CD4-positive, CD25-positive, alpha-beta regulatory T cell (primary cell): Measurements from ENCODE around the gene PLXDC2. TPM values are rescaled to one million over a fixed set of nuclear protein-coding genes. Genes with fewer than 3 reads are reported as not detected.
A peak's percentile ranks its signal among the peaks of the same experiment; 100 is the strongest.
"Not testable (repeated sequence)": the region's sequence is repeated elsewhere in the genome, so short reads cannot be mapped to it uniquely, and the experiment has no call there.

Source experiments
- ATAC-seq, 2 donors: fragments of 150-1000 bp; cut with Tn5 transposase; one replicate each; pipeline ENCODE4 v1.10.0; 2021; ENCODE audit warnings: low read depth in 2 of 2, moderate number of reproducible peaks in 2 of 2, moderate library complexity in 1 of 2
- DNase-seq, 3 donors: peaks; one replicate each; pipeline versions ENCODE4 v3.0.0 to v3.0.0-alpha.2; 2012 to 2022; ENCODE audit warnings: mixed read lengths in 1 of 3
- H3K27ac ChIP-seq: one replicate; pipeline ENCODE4 v1.7.0; 2013; ENCODE audit warnings: mild to moderate bottlenecking, low read length; ENCODE audit not compliant: insufficient read depth, poor library complexity, severe bottlenecking
- H3K27me3 ChIP-seq: one replicate; pipeline ENCODE4 v1.7.0; 2013; ENCODE audit warnings: low read length; ENCODE audit not compliant: control insufficient read depth, insufficient read depth
- H3K36me3 ChIP-seq: one replicate; pipeline ENCODE4 v1.7.0; 2013; ENCODE audit warnings: mild to moderate bottlenecking, low read length, moderate library complexity; ENCODE audit not compliant: control insufficient read depth, insufficient read depth
- H3K4me1 ChIP-seq: 2 replicates; pipeline ENCODE4 v1.7.0; 2013; ENCODE audit warnings: mild to moderate bottlenecking, low read length; ENCODE audit not compliant: insufficient read depth, control insufficient read depth, poor library complexity, severe bottlenecking
- H3K4me3 ChIP-seq: one replicate; pipeline ENCODE4 v1.7.0; 2013; ENCODE audit warnings: low read depth, mild to moderate bottlenecking, low read length, moderate library complexity
- H3K9me3 ChIP-seq, 2 experiments: 1 replicate in 1 of 2; 2 replicates in 1 of 2; pipeline ENCODE4 v1.7.0; 2013; ENCODE audit warnings: low read length in 2 of 2, mild to moderate bottlenecking in 1 of 2, moderate library complexity in 1 of 2; ENCODE audit not compliant: control insufficient read depth in 2 of 2
- H3K27ac Mint-ChIP-seq, 3 donors: one replicate each; pipeline ENCODE4 v1.8.0; 2020 to 2022; ENCODE audit warnings: mild to moderate bottlenecking in 3 of 3, mixed read lengths in 3 of 3, moderate library complexity in 2 of 3
- H3K27me3 Mint-ChIP-seq: one replicate; pipeline ENCODE4 v1.8.0; 2022; ENCODE audit warnings: mild to moderate bottlenecking, mixed read lengths
- H3K36me3 Mint-ChIP-seq: one replicate; pipeline ENCODE4 v1.8.0; 2020; ENCODE audit warnings: mixed read lengths
- H3K4me1 Mint-ChIP-seq, 4 donors: one replicate each; pipeline ENCODE4 v1.8.0; 2020 to 2022; ENCODE audit warnings: mixed read lengths in 4 of 4, mild to moderate bottlenecking in 1 of 4
- H3K4me3 Mint-ChIP-seq, 4 donors: one replicate each; pipeline ENCODE4 v1.8.0; 2020 to 2022; ENCODE audit warnings: mild to moderate bottlenecking in 4 of 4, mixed read lengths in 4 of 4, moderate library complexity in 3 of 4
- H3K9me3 Mint-ChIP-seq, 7 donors: one replicate each; pipeline ENCODE4 v1.8.0; 2020 to 2022; ENCODE audit warnings: mixed read lengths in 7 of 7, mild to moderate bottlenecking in 3 of 7, moderate library complexity in 2 of 7
- polyA plus RNA-seq, 4 donors: library from polyadenylated mRNA; unstranded; fragments of 300-500 nt; fragmentation: Illumina TruSeq; gene quantifications; one replicate each; pipeline ENCODE4 v1.2.3, GENCODE V29; 2021
- total RNA-seq: library from RNA; stranded (reverse); gene quantifications from one replicate; pipeline ENCODE4 v1.2.3, GENCODE V29; 2022

Gene PLXDC2
- total RNA-seq, result 1.8 TPM
- under 1 TPM in 2 of 4 donors, not detected in 2; 0.03 to 0.10 TPM for polyA plus RNA-seq

GRCh38 chr10:19816411-19817230 lies at the start of gene PLXDC2:
Gene PLXDC2, plus strand, starts transcription at chr10:19816432.
- H3K27ac Mint-ChIP-seq, result no peak within 1 kb of the TSS
- H3K4me3 ChIP-seq, result no peak within 1 kb of the TSS

GRCh38 chr10:19767876-19768275 lies 48.4 kb upstream of the PLXDC2 start:
- Mint-ChIP-seq H3K27me3 (no peaks in the 10 kb centered on the region), H3K9me3 (peaks cover 0 to 14% (median 1%) of the 10 kb centered on the region in 7 donors), H3K36me3 (no peaks in the 10 kb centered on the region), H3K4me3 (no peak overlapping the region), H3K27ac (no peak overlapping the region), H3K4me1 (no peaks in the 10 kb centered on the region)
- Histone ChIP-seq H3K36me3 (no peaks in the 10 kb centered on the region), H3K9me3 (peaks cover 0 to 3% of the 10 kb centered on the region in 2 experiments), H3K27me3 (no peaks in the 10 kb centered on the region), H3K4me1 (no peaks in the 10 kb centered on the region), H3K4me3 (no peak overlapping the region), H3K27ac (no peak overlapping the region)
- no peak for DNase-seq
- ATAC-seq, result no peak

More at GRCh38 chr10:19816411-19817230, at the start of gene PLXDC2:
- Histone ChIP-seq H3K27ac (no peak within 1 kb of the TSS), H3K9me3 (no peaks in the 10 kb centered on the region), H3K27me3 (peaks cover 15% of the 10 kb centered on the region), H3K36me3 (no peaks in the 10 kb centered on the region), H3K4me1 (no peaks in the 10 kb centered on the region)
- DNase-seq, result no peak
- Mint-ChIP-seq H3K36me3 (no peaks in the 10 kb centered on the region), H3K9me3 (peaks cover 0 to 8% (median 4%) of the 10 kb centered on the region in 7 donors), H3K4me3 (peak within 1 kb of the TSS in 2 of 4 donors; percentile 16 to 22), H3K4me1 (peaks cover 0 to 8% (median 0%) of the 10 kb centered on the region in 4 donors), H3K27me3 (peaks cover 28% of the 10 kb centered on the region)
- ATAC-seq, result peak in 1 of 2 donors; percentile 26

GRCh38 chr10:19769826-19770225 lies 46.4 kb upstream of the PLXDC2 start:
- not testable (repeated sequence) for H3K4me3 Mint-ChIP-seq, H3K27ac Mint-ChIP-seq, ATAC-seq, DNase-seq, H3K27ac ChIP-seq, H3K4me1 ChIP-seq, H3K4me3 ChIP-seq, H3K4me1 Mint-ChIP-seq, H3K27me3 ChIP-seq, H3K9me3 ChIP-seq, H3K9me3 Mint-ChIP-seq, H3K27me3 Mint-ChIP-seq, H3K36me3 ChIP-seq, H3K36me3 Mint-ChIP-seq

- H3K9me3 ChIP-seq, result peaks cover 3% of the 10 kb centered on the region in 2 experiments
- Mint-ChIP-seq H3K4me1 (no peaks in the 10 kb centered on the region), H3K9me3 (peaks cover 0 to 12% (median 2%) of the 10 kb centered on the region in 7 donors), H3K27me3 (no peaks in the 10 kb centered on the region), H3K36me3 (no peaks in the 10 kb centered on the region), H3K4me3 (no peak overlapping the region), H3K27ac (no peak overlapping the region)
- H3K36me3 ChIP-seq, result no peaks in the 10 kb centered on the region
- no peaks in the 10 kb centered on the region for H3K27me3 ChIP-seq
- DNase-seq, result no peak
- ATAC-seq, result no peak
- H3K27ac ChIP-seq, result no peak overlapping the region
- no peak overlapping the region for H3K4me3 ChIP-seq
- no peaks in the 10 kb centered on the region for H3K4me1 ChIP-seq
These were observed 43.3 kb upstream of the PLXDC2 start for GRCh38 chr10:19772972-19773371.

GRCh38 chr10:19775296-19775695 lies 40.9 kb upstream of the PLXDC2 start:
- Histone ChIP-seq H3K4me1 (no peaks in the 10 kb centered on the region), H3K27me3 (no peaks in the 10 kb centered on the region), H3K9me3 (peaks cover 3% of the 10 kb centered on the region in 2 experiments), H3K27ac (no peak overlapping the region), H3K4me3 (no peak overlapping the region), H3K36me3 (no peaks in the 10 kb centered on the region)
- no peak for ATAC-seq
- H3K27ac Mint-ChIP-seq, result no peak overlapping the region
- DNase-seq, result no peak
- peaks cover 0 to 12% (median 2%) of the 10 kb centered on the region in 7 donors for H3K9me3 Mint-ChIP-seq
- no peaks in the 10 kb centered on the region for H3K27me3 Mint-ChIP-seq
- no peaks in the 10 kb centered on the region for H3K36me3 Mint-ChIP-seq
- H3K4me3 Mint-ChIP-seq, result no peak overlapping the region
- no peaks in the 10 kb centered on the region for H3K4me1 Mint-ChIP-seq

GRCh38 chr10:19777806-19778205 lies 38.4 kb upstream of the PLXDC2 start:
- no peaks in the 10 kb centered on the region for H3K27me3 Mint-ChIP-seq
- H3K4me1 Mint-ChIP-seq, result no peaks in the 10 kb centered on the region
- H3K36me3 Mint-ChIP-seq, result no peaks in the 10 kb centered on the region
- H3K27ac ChIP-seq, result no peak overlapping the region
- ATAC-seq (no peak), DNase-seq (no peak)
- peaks cover 0 to 18% (median 2%) of the 10 kb centered on the region in 7 donors for H3K9me3 Mint-ChIP-seq
- H3K27ac Mint-ChIP-seq, result no peak overlapping the region
- no peak overlapping the region for H3K4me3 Mint-ChIP-seq
- no peaks in the 10 kb centered on the region for H3K4me1 ChIP-seq
- H3K36me3 ChIP-seq, result no peaks in the 10 kb centered on the region
- H3K27me3 ChIP-seq, result no peaks in the 10 kb centered on the region
- no peak overlapping the region for H3K4me3 ChIP-seq
- H3K9me3 ChIP-seq, result peaks cover 0 to 3% of the 10 kb centered on the region in 2 experiments

GRCh38 chr10:19778996-19779395 lies 37.2 kb upstream of the PLXDC2 start:
- Histone ChIP-seq H3K9me3 (no peaks in the 10 kb centered on the region), H3K4me1 (no peaks in the 10 kb centered on the region), H3K36me3 (no peaks in the 10 kb centered on the region), H3K27me3 (no peaks in the 10 kb centered on the region), H3K4me3 (no peak overlapping the region), H3K27ac (no peak overlapping the region)
- ATAC-seq, result no peak
- Mint-ChIP-seq H3K27ac (no peak overlapping the region), H3K9me3 (peaks cover 0 to 14% (median 2%) of the 10 kb centered on the region in 7 donors), H3K27me3 (no peaks in the 10 kb centered on the region), H3K4me1 (no peaks in the 10 kb centered on the region), H3K36me3 (no peaks in the 10 kb centered on the region), H3K4me3 (no peak overlapping the region)
- DNase-seq, result no peak
